IMR-90 (cell line): Measurements from ENCODE around the gene UBN1. TPM values are rescaled to one million over a fixed set of nuclear protein-coding genes. Genes with fewer than 3 reads are reported as not detected.

Experiments
- polyA plus RNA-seq, 3 experiments: library from polyadenylated mRNA; depleted of rRNA; stranded (reverse); fragments of >200 nt; gene quantifications; 2 replicates each; pipeline ENCODE4 v1.2.3, GENCODE V29; 2012; ENCODE audit warnings: low replicate concordance in 1 of 3
- total RNA-seq: library from RNA; depleted of rRNA; stranded (reverse); fragments of >200 nt; gene quantifications from 2 replicates; pipeline ENCODE4 v1.2.3, GENCODE V29; 2012; rRNA removed

UBN1 gene
- total and polyA plus RNA-seq, 2 of the 4 experiments (the other 2 are of a cell fraction) = 5.7 to 16.3 TPM

Other genes starting within 250 kb of the UBN1 start
- gene UBALD1, start 232.6 kb upstream of the UBN1 start, total RNA-seq = 1.3 and 1.9 TPM in 2 replicates
- 14.5 and 20.5 TPM in 2 replicates for gene UBALD1, start 232.6 kb upstream of the UBN1 start, polyA plus RNA-seq (2012; rRNA removed)
- 11.7 and 13.9 TPM in 2 replicates for gene MGRN1, start 222.7 kb upstream of the UBN1 start, total RNA-seq
- gene MGRN1, start 222.7 kb upstream of the UBN1 start, polyA plus RNA-seq (2012; rRNA removed) = 26.7 and 32.7 TPM in 2 replicates
- 22.9 and 28.3 TPM in 2 replicates for gene NUDT16L1, start 153.9 kb upstream of the UBN1 start, total RNA-seq
- gene NUDT16L1, start 153.9 kb upstream of the UBN1 start, polyA plus RNA-seq (2012; rRNA removed) = 44.3 and 63.8 TPM in 2 replicates
- gene ANKS3, start 113.2 kb upstream of the UBN1 start, total RNA-seq = 22.2 and 24.4 TPM in 2 replicates
- 23.7 and 25.0 TPM in 2 replicates for gene ANKS3, start 113.2 kb upstream of the UBN1 start, polyA plus RNA-seq (2012; rRNA removed)
- 0.54 and 0.56 TPM in 2 replicates for gene DNAAF8, start 112.9 kb upstream of the UBN1 start, total RNA-seq
- 1.7 TPM in 2 replicates for gene DNAAF8, start 112.9 kb upstream of the UBN1 start, polyA plus RNA-seq (2012; rRNA removed)
- gene ZNF500, start 80.3 kb upstream of the UBN1 start, total RNA-seq = 4.5 and 4.7 TPM in 2 replicates
- 5.9 and 7.3 TPM in 2 replicates for gene ZNF500, start 80.3 kb upstream of the UBN1 start, polyA plus RNA-seq (2012; rRNA removed)
- gene SEPTIN12, start 59.1 kb upstream of the UBN1 start, total RNA-seq = not detected in 2 replicates
- not detected in 2 replicates for gene SEPTIN12, start 59.1 kb upstream of the UBN1 start, polyA plus RNA-seq (2012; rRNA removed)
- gene SMIM22, start 52.1 kb upstream of the UBN1 start, total RNA-seq = not detected in 2 replicates
- gene SMIM22, start 52.1 kb upstream of the UBN1 start, polyA plus RNA-seq (2012; rRNA removed) = not detected in 2 replicates
- gene ROGDI, start 44.8 kb upstream of the UBN1 start, total RNA-seq = 13.6 and 14.2 TPM in 2 replicates
- gene ROGDI, start 44.8 kb upstream of the UBN1 start, polyA plus RNA-seq (2012; rRNA removed) = 27.1 and 30.1 TPM in 2 replicates
- gene GLYR1, start 193 bp upstream of the UBN1 start, total RNA-seq = 26.0 and 27.8 TPM in 2 replicates
- 53.2 and 54.2 TPM in 2 replicates for gene GLYR1, start 193 bp upstream of the UBN1 start, polyA plus RNA-seq (2012; rRNA removed)
- gene PPL, start 89.7 kb downstream of the UBN1 start, total RNA-seq = 0.28 and 0.36 TPM in 2 replicates
- gene PPL, start 89.7 kb downstream of the UBN1 start, polyA plus RNA-seq (2012; rRNA removed) = 0.19 and 0.34 TPM in 2 replicates
- gene SEC14L5, start 110.8 kb downstream of the UBN1 start, total RNA-seq = not detected in 2 replicates
- 0.07 TPM in 1 of 2 replicates, not detected in the other for gene SEC14L5, start 110.8 kb downstream of the UBN1 start, polyA plus RNA-seq (2012; rRNA removed)
- gene NAGPA, start 186.5 kb downstream of the UBN1 start, total RNA-seq = 5.3 and 6.5 TPM in 2 replicates
- gene NAGPA, start 186.5 kb downstream of the UBN1 start, polyA plus RNA-seq (2012; rRNA removed) = 12.2 and 15.0 TPM in 2 replicates
- gene C16orf89, start 218.5 kb downstream of the UBN1 start, total RNA-seq = 0.18 TPM in 1 of 2 replicates, not detected in the other
- gene C16orf89, start 218.5 kb downstream of the UBN1 start, polyA plus RNA-seq (2012; rRNA removed) = 0.17 and 0.30 TPM in 2 replicates
- gene ALG1, start 224.4 kb downstream of the UBN1 start, total RNA-seq = 34.7 and 41.0 TPM in 2 replicates
- 30.4 and 30.9 TPM in 2 replicates for gene ALG1, start 224.4 kb downstream of the UBN1 start, polyA plus RNA-seq (2012; rRNA removed)